H1 (cell line): ENCODE results near the gene MPND. TPM values are rescaled to one million over a fixed set of nuclear protein-coding genes. Genes with fewer than 3 reads are reported as not detected.

Experiments
- BRCA1 ChIP-seq: IDR thresholded peaks from 2 replicates; pipeline ENCODE4 v1.6.1; 2012; ENCODE audit warnings: low read depth, low read length, improper control_type of control experiment
- CBX8 ChIP-seq: fragments of 300-800, 300-1000 bp; sonication (generic); IDR thresholded peaks from 2 replicates; pipeline ENCODE4 v1.7.1; 2016; ENCODE audit warnings: low read depth, low read length, borderline replicate concordance
- CREB1 ChIP-seq: IDR thresholded peaks from 2 replicates; pipeline ENCODE4 v1.6.1; 2012; ENCODE audit warnings: inconsistent platforms
- CTBP2 ChIP-seq: IDR thresholded peaks from 2 replicates; pipeline ENCODE4 v1.7.0; 2011; ENCODE audit warnings: borderline replicate concordance, mild to moderate bottlenecking, moderate library complexity, mixed read lengths, low read length; ENCODE audit not compliant: insufficient read depth, insufficient read length
- EGR1 ChIP-seq: IDR thresholded peaks from 2 replicates; pipeline ENCODE4 v1.6.1; 2011; ENCODE audit warnings: low read depth, low read length, borderline replicate concordance
- EP300 ChIP-seq, 2 experiments: IDR thresholded peaks; 1 replicate in 1 of 2; 2 replicates in 1 of 2; pipeline ENCODE4 v1.6.1; 2011 to 2012; ENCODE audit warnings: low read depth in 2 of 2, low read length in 2 of 2, mild to moderate bottlenecking in 2 of 2, borderline replicate concordance in 1 of 2, inconsistent platforms in 1 of 2, moderate library complexity in 1 of 2
- FOSL1 ChIP-seq: IDR thresholded peaks from 2 replicates; pipeline ENCODE4 v1.6.1; 2011; ENCODE audit warnings: mild to moderate bottlenecking, low read depth, low read length, moderate library complexity; ENCODE audit not compliant: insufficient read depth
- GABPA ChIP-seq: IDR thresholded peaks from 2 replicates; pipeline ENCODE4 v1.6.1; 2011; ENCODE audit warnings: mild to moderate bottlenecking, low read length, moderate library complexity, borderline replicate concordance; ENCODE audit not compliant: insufficient read depth
- HDAC2 ChIP-seq, 2 experiments: fragments of 300-600 bp in 1 of 2; sonication (generic) in 1 of 2; IDR thresholded peaks; 2 replicates each; pipeline ENCODE4 v1.6.1; 2011 to 2012; ENCODE audit warnings: low read depth in 2 of 2, low read length in 2 of 2, mild to moderate bottlenecking in 2 of 2, moderate library complexity in 2 of 2, borderline replicate concordance in 1 of 2, inconsistent platforms in 1 of 2
- KDM4A ChIP-seq: IDR thresholded peaks from one replicate; pipeline ENCODE4 v1.7.1; 2012; ENCODE audit warnings: low read depth, mild to moderate bottlenecking, moderate library complexity, low read length, inconsistent platforms; ENCODE audit not compliant: severe bottlenecking
- KDM5A ChIP-seq: fragments of 200-600 bp; IDR thresholded peaks from 2 replicates; pipeline ENCODE4 v1.7.1; 2012; ENCODE audit warnings: mild to moderate bottlenecking, low read length, inconsistent platforms, mixed read lengths
- POLR2A ChIP-seq, 2 experiments: IDR thresholded peaks; 1 replicate in 1 of 2; 2 replicates in 1 of 2; pipeline ENCODE4 v1.6.1; 2011; ENCODE audit warnings: low read depth in 2 of 2, low read length in 2 of 2, mild to moderate bottlenecking in 2 of 2; ENCODE audit errors: control extremely low read depth in 1 of 2
- RBBP5 ChIP-seq: IDR thresholded peaks from 2 replicates; pipeline ENCODE4 v1.7.1; 2012; ENCODE audit warnings: low read depth, mild to moderate bottlenecking, inconsistent platforms, low read length, moderate library complexity, borderline replicate concordance
- RNF2 ChIP-seq: fragments of 200-900, 300-1000 bp; sonication (generic); IDR thresholded peaks from 2 replicates; pipeline ENCODE4 v1.7.1; 2016; ENCODE audit warnings: borderline replicate concordance, low read depth, mild to moderate bottlenecking, antibody characterized with exemption, low read length; ENCODE audit not compliant: poor library complexity, severe bottlenecking; ENCODE audit errors: missing control alignments
- RXRA ChIP-seq: IDR thresholded peaks from 2 replicates; pipeline ENCODE4 v1.6.1; 2011; ENCODE audit warnings: low read depth, mild to moderate bottlenecking, low read length, moderate library complexity; ENCODE audit not compliant: insufficient read depth
- SP1 ChIP-seq: IDR thresholded peaks from 2 replicates; pipeline ENCODE4 v1.6.1; 2011; ENCODE audit warnings: low read depth, low read length
- SP4 ChIP-seq: IDR thresholded peaks from 2 replicates; pipeline ENCODE4 v1.6.1; 2012; ENCODE audit warnings: low read length, inconsistent platforms
- SUZ12 ChIP-seq: fragments of 200-600 bp; sonication (generic); IDR thresholded peaks from 2 replicates; pipeline ENCODE4 v1.6.1; 2012; ENCODE audit warnings: mild to moderate bottlenecking, inconsistent platforms, low read length, moderate library complexity, mixed read lengths
- TAF1 ChIP-seq: IDR thresholded peaks from 2 replicates; pipeline ENCODE4 v1.6.1; 2011; ENCODE audit warnings: mild to moderate bottlenecking, low read depth, low read length
- TAF7 ChIP-seq: optimal IDR thresholded peaks from 2 replicates; pipeline ENCODE3; 2011; ENCODE audit warnings: low read depth, mild to moderate bottlenecking, inconsistent platforms, low read length, moderate library complexity, borderline replicate concordance
- TCF12 ChIP-seq: IDR thresholded peaks from 2 replicates; pipeline ENCODE4 v1.6.1; 2011; ENCODE audit warnings: low read depth, mild to moderate bottlenecking, low read length
- polyA plus RNA-seq, 7 experiments: library from polyadenylated mRNA; depleted of rRNA in 3 of 7; stranded (reverse) in 5 of 7; unstranded in 2 of 7; fragments of >200 nt in 5 of 7; fragments of 200-250 nt in 2 of 7; gene quantifications; 1 replicate in 5 of 7; 2 replicates in 1 of 7; 4 replicates in 1 of 7; pipeline versions ENCODE4 v1.2.1 to v1.2.3, GENCODE V29; 2011 to 2013; ENCODE audit warnings: missing spikeins in 2 of 7, mixed read lengths in 2 of 7
- total RNA-seq: library from RNA; stranded (reverse); fragmentation: NEBNext Ultra II Directional; extraction: Animal tissue kit (Norgen Biotek cat#: 25700); gene quantifications from 2 replicates; pipeline ENCODE4 v1.2.1, GENCODE V29; 2021
- TF ChIP-seq, protein P1 (sequence below): IDR thresholded peaks from 2 replicates; pipeline ENCODE4 v1.6.1; 2012; ENCODE audit warnings: inconsistent platforms
- TF ChIP-seq, protein P2 (sequence below): IDR thresholded peaks from 2 replicates; pipeline ENCODE4 v1.6.1; 2012; ENCODE audit warnings: inconsistent platforms

MPND gene
- total and polyA plus RNA-seq, 2 of the 8 experiments (the other 6 are each of a cell fraction or from before 2014, with no cell fraction given), result 22.9 to 27.7 TPM

DNA sequence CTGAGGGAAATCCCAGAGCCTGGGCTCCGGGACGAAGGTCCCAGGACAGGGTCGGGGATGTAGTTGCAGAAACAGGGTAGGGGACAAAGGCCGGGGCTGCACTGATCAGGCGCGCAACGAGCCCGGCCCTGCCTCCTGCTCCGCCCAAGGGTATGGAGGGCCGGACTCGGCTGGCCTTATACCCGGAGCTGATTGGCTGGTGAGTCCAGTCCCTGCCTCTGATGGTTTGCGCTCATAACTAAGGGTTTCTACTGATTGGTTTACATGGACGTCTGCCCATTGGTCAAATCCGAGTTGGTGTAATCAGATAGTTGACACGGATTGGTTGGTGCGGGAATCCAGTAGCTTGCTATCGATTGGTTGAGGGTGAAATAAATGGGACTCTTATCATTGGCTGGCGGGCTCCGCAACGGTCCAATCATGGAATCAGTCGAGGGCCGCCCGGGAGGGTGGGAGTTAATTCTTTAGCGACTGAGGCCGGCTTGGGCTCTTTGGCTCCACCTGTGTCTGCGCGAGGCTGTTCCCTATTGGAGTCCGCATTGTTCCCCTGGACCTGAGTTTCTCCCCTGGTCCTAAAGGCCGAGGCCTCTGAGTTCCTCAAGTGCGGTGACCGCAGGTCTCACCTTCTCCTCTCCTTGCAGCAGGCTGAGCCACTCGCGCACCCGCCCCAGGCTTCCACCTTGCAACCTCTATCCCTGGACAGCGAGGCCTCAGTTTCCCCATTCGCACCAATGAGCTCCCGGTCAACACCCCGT is 570 bp upstream of the MPND start (continued):
- TF ChIP-seq RNF2, result no peak
- TF ChIP-seq GABPA, result peak; percentile 31; the same call in 1 of the 2 replicates
- TF ChIP-seq TAF1, result peak; percentile 90
- no peak for TF ChIP-seq SP4
- no peak for TF ChIP-seq TCF12
- TF ChIP-seq KDM5A, result no peak
- peak; percentile 17 for TF ChIP-seq KDM4A
- peak; percentile 93 to 99 for TF ChIP-seq POLR2A (IDR thresholded peaks at IDR 0.05; ENCODE audit: control extremely low read depth in 1 of 2, low read depth in 2 of 2, low read length in 2 of 2)
- TF ChIP-seq EGR1, result no peak
- no peak for TF ChIP-seq SUZ12
- TF ChIP-seq HDAC2 (IDR thresholded peaks at IDR 0.05; ENCODE audit: borderline replicate concordance in 1 of 2, low read depth in 2 of 2, low read length in 2 of 2), result no peak
- peak; percentile 91 for TF ChIP-seq TAF7
- TF ChIP-seq RBBP5, result 0 out of 2 replicates have a peak, but pooled peaks have one; percentile 58
- 0 out of 2 replicates have a peak, but pooled peaks have one; percentile 68 for TF ChIP-seq FOSL1
- TF ChIP-seq, protein P1, sequence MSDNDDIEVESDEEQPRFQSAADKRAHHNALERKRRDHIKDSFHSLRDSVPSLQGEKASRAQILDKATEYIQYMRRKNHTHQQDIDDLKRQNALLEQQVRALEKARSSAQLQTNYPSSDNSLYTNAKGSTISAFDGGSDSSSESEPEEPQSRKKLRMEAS, result peak; percentile 55
- TF ChIP-seq SP1, result peak; percentile 100
- TF ChIP-seq, protein P2, sequence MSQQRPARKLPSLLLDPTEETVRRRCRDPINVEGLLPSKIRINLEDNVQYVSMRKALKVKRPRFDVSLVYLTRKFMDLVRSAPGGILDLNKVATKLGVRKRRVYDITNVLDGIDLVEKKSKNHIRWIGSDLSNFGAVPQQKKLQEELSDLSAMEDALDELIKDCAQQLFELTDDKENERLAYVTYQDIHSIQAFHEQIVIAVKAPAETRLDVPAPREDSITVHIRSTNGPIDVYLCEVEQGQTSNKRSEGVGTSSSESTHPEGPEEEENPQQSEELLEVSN, result 0 out of 2 replicates have a peak, but pooled peaks have one; percentile 13
- no peak for TF ChIP-seq BRCA1
- no peak for TF ChIP-seq RXRA
- peak; percentile 52 for TF ChIP-seq CREB1
- no peak for TF ChIP-seq EP300 (IDR thresholded peaks at IDR 0.05; ENCODE audit: borderline replicate concordance in 1 of 2, low read depth in 2 of 2, low read length in 2 of 2)
- TF ChIP-seq CBX8, result no peak
- no peak for TF ChIP-seq CTBP2
